Gastroesophageal sphincter (tissue), 3 donors: ENCODE data around the gene AKAP13.

Source experiments
- CTCF ChIP-seq, 4 experiments: fragments of 200-600 bp in 2 of 4; fragments of 450-650 bp in 2 of 4; sonication (generic) in 1 of 4; IDR thresholded peaks; one replicate each; pipeline ENCODE4 v1.5.1; 2017 to 2019; ENCODE audit warnings: antibody characterized with exemption in 4 of 4, mild to moderate bottlenecking in 2 of 4, moderate library complexity in 2 of 4
- EP300 ChIP-seq: sonication (generic); formaldehyde crosslinking; IDR thresholded peaks from one replicate; pipeline ENCODE4 v1.6.1; 2017; ENCODE audit warnings: antibody characterized with exemption, mild to moderate bottlenecking
- POLR2A ChIP-seq, 2 donors: fragments of 450-650 bp; IDR thresholded peaks; one replicate each; pipeline ENCODE4 v1.6.1; 2017; ENCODE audit warnings: antibody characterized with exemption in 2 of 2, mild to moderate bottlenecking in 2 of 2, moderate library complexity in 1 of 2

GRCh38 chr15:85396554-85396953, 16.2 kb downstream of the AKAP13 start:
- TF ChIP-seq POLR2A (IDR thresholded peaks at IDR 0.05) (no peak), CTCF (IDR thresholded peaks at IDR 0.05) (no peak), EP300 (no peak)
